HG03095 (cell line): ENCODE results near the gene SDR39U1.

Source experiments
- ATAC-seq: cut with Tn5 transposase; IDR thresholded peaks from one replicate; pipeline ENCODE4 v1.9.1; 2021; ENCODE audit warnings: moderate library complexity; ENCODE audit not compliant: unreplicated experiment

Gene SDR39U1

DNA sequence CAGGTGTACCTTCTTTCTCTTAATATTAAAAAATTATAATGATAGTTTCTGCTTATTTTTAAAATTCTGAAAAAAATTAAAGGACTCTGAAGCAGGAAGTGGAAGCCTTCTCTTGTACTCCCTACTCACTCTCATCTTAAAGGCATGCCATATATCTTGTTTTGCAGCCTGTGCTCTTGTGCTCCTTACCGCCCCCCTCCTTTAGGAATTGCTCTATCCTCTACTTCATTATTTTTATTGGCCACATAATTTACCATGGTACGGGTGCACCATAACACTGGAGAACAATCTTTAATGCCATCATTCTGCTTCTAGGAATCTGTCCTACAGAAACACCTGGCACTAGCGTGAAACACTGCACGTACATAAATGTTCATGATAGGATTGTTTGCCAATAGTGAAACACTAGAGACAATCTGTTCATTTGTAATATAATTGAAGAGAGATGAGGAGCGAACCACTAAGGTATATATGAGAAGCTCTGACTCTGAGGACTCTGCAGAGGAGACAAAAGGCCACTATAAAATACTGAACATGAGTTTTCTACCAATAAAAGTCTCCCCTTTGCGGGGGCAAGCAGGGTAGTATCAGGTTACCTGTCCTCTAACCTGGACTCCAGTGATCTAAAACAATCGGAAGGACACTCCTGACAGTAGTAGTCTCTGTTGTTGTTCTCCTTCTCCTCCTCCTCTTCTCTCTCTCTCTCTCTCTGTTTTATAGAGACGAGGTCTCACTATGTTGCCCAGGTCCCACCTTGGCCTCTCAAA, 50.1 kb downstream of the SDR39U1 start:
- ATAC-seq, result no peak

DNA sequence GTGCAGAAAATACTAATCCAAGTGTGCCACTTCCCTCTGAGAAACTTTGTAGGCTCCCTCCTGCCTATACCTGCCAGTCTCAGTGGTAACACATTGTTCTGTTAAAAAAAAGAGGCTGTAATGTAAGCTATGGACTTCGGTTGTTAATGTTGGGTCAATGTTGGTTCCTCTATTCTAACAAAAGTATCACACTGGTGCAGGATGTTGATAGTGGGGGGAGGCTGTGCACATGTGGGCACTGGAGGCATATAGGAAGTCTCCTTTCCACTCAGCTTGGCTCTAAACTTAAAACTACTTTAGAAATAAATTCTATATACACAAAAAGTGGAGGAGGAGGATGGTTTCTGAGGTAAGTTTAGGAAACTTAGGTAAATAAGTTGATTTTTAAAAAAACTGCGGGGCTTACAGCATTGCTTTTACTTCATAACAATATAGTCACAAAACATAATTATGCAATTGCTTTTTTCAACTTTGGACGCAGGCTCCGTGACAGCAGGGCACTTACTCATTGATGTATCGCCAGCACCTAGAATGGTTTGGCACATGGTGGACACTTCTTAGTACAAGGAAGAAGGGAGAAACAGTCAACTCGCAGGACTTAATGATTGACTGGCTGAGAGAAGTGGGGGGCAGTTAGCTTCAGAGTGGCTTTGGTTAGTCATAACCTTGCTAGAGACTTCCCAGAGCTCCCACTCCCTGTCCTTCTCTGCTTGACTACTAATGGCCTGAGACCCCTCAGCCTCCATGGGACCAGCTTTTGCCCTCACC, 51.7 kb downstream of the SDR39U1 start:
- ATAC-seq, result no peak
